NT2/D1 (cell line): ENCODE data around the gene DOCK1.

Source experiments
- SUZ12 ChIP-seq: IDR thresholded peaks from 2 replicates; pipeline ENCODE4 v1.6.1; 2011; ENCODE audit not compliant: insufficient read length, insufficient read depth; ENCODE audit errors: extremely low read depth
- YY1 ChIP-seq: IDR thresholded peaks from 2 replicates; pipeline ENCODE4 v1.6.1; 2011; ENCODE audit not compliant: insufficient read length, insufficient read depth
- ZNF274 ChIP-seq: IDR thresholded peaks from 2 replicates; pipeline ENCODE4 v1.6.1; 2011; ENCODE audit warnings: mild to moderate bottlenecking, low read depth, low read length

DNA sequence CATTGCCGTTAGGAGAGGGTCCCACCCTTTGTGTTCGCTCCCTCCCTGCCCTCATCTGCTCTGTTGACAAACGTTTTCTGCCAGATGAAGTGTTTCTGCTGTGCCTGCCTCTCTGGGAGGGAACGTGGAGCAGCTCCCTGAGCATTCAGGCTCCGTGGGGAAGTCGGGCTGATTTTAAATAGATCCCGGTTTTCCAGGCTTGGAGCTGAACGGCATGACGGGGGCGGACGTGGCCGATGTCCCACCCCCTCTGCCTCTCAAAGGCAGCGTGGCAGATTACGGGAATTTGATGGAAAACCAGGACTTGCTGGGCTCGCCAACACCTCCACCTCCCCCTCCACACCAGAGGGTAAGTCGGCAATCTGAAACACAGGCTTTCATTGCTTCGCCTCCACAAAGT is 542.0 kb downstream of the DOCK1 start:
- TF ChIP-seq ZNF274 (no peak), YY1 (no peak), SUZ12 (no peak)
